ENCODE measurements around the gene CDC37. TPM values are rescaled to one million over a fixed set of nuclear protein-coding genes. Genes with fewer than 3 reads are reported as not detected.
A peak's percentile ranks its signal among the peaks of the same experiment; 100 is the strongest.
"Not testable (repeated sequence)": the region's sequence is repeated elsewhere in the genome, so short reads cannot be mapped to it uniquely, and the experiment has no call there.

Gene CDC37
- total RNA-seq, 6 experiments from 2014 or later, result 222 to 280 (median 250) TPM

GRCh38 chr19:10412257-10412977, 9.1 kb upstream of the CDC37 start:
- Mint-ChIP-seq H3K4me1 (ENCODE audit: low read depth) (peaks cover 38% of the 10 kb centered on the region), H3K36me3 (ENCODE audit: low read depth) (no peaks in the 10 kb centered on the region), H3K4me3 (no peak overlapping the region), H3K27me3 (ENCODE audit: insufficient read depth) (peaks cover 3% of the 10 kb centered on the region), H3K9me3 (no peaks in the 10 kb centered on the region), H3K27ac (no peak overlapping the region)
- DNase-seq, result peak; percentile 24
- no peak for TF ChIP-seq CTCF (IDR thresholded peaks at IDR 0.05)

- H3K27ac Mint-ChIP-seq; H3K9me3 Mint-ChIP-seq; H3K4me3 Mint-ChIP-seq; H3K36me3 Mint-ChIP-seq (ENCODE audit: low read depth); DNase-seq; H3K27me3 Mint-ChIP-seq (ENCODE audit: insufficient read depth): not testable (repeated sequence)
- H3K4me1 Mint-ChIP-seq (ENCODE audit: low read depth), result peaks cover 38% of the 10 kb centered on the region
Observed at GRCh38 chr19:10411224-10411623, 7.9 kb upstream of the CDC37 start.

DNA sequence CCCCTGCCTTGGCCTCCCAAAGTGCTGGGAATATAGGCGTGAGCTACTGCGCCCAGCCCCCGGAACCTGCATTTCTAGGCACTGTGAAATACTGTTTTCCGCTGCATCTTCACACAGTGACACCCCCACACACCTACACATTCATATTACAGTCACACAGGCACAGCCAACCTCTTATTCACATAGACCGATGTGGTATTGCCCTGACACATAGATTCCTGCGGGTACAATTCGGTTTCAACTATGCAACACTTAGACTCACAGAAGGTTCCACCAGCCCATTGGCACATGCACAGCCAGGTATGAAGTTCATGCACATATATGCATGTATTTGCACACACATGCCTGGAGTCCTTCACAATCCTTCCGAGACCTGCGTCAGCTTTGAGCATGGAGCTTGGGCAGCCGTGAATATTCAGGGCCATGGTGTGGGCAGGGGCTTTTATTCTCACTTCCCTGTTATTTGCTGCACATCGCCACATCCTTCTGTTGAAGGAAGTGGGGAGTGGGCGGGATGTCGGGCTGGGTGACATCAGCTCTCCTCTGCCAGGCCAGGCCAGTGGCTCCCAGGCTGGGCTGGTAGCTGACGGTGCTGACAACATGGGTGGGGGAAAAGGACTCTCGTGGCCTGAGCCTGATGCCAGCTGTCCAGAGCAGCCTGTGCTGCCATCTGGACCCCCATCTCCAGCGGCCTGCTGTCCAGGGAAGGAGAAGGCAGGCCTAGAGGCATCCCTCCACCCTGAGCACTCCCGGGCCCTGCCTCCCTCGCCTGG, 5.4 kb upstream of the CDC37 start:
- no peak for DNase-seq
- H3K36me3 Mint-ChIP-seq (ENCODE audit: low read depth), result no peaks in the 10 kb centered on the region
- no peak for TF ChIP-seq CTCF (IDR thresholded peaks at IDR 0.05)
- H3K27ac Mint-ChIP-seq, result 0 out of 2 replicates have a peak overlapping the region, but pooled peaks have one; percentile 42
- no peaks in the 10 kb centered on the region for H3K9me3 Mint-ChIP-seq
- H3K4me1 Mint-ChIP-seq (ENCODE audit: low read depth), result peaks cover 39% of the 10 kb centered on the region
- H3K4me3 Mint-ChIP-seq, result no peak overlapping the region; the same call in 1 of the 2 replicates
- H3K27me3 Mint-ChIP-seq (ENCODE audit: insufficient read depth), result no peaks in the 10 kb centered on the region; the same call in none of the 2 replicates

GRCh38 chr19:10407096-10407495, 3.8 kb upstream of the CDC37 start:
- DNase-seq, result no peak
- peaks cover 37% of the 10 kb centered on the region for H3K4me1 Mint-ChIP-seq (ENCODE audit: low read depth)
- H3K9me3 Mint-ChIP-seq, result no peaks in the 10 kb centered on the region
- H3K27ac Mint-ChIP-seq, result no peak overlapping the region
- H3K27me3 Mint-ChIP-seq (ENCODE audit: insufficient read depth), result peaks cover 2% of the 10 kb centered on the region
- no peak for TF ChIP-seq CTCF (IDR thresholded peaks at IDR 0.05)
- peaks cover 12% of the 10 kb centered on the region for H3K36me3 Mint-ChIP-seq (ENCODE audit: low read depth)
- no peak overlapping the region for H3K4me3 Mint-ChIP-seq

- Mint-ChIP-seq H3K4me1 (ENCODE audit: low read depth) (peaks cover 41% of the 10 kb centered on the region), H3K36me3 (ENCODE audit: low read depth) (peaks cover 14% of the 10 kb centered on the region), H3K27me3 (ENCODE audit: insufficient read depth) (peaks cover 2% of the 10 kb centered on the region)
Observed at GRCh38 chr19:10406191-10406590, 2.8 kb upstream of the CDC37 start.

More at GRCh38 chr19:10406191-10406590, 2.8 kb upstream of the CDC37 start:
- no peaks in the 10 kb centered on the region for H3K9me3 Mint-ChIP-seq
- DNase-seq, result no peak
- no peak for TF ChIP-seq CTCF (IDR thresholded peaks at IDR 0.05)
- no peak overlapping the region for H3K4me3 Mint-ChIP-seq
- no peak overlapping the region for H3K27ac Mint-ChIP-seq
